Measurements from ENCODE around the gene OLFM3.

OLFM3 gene

DNA sequence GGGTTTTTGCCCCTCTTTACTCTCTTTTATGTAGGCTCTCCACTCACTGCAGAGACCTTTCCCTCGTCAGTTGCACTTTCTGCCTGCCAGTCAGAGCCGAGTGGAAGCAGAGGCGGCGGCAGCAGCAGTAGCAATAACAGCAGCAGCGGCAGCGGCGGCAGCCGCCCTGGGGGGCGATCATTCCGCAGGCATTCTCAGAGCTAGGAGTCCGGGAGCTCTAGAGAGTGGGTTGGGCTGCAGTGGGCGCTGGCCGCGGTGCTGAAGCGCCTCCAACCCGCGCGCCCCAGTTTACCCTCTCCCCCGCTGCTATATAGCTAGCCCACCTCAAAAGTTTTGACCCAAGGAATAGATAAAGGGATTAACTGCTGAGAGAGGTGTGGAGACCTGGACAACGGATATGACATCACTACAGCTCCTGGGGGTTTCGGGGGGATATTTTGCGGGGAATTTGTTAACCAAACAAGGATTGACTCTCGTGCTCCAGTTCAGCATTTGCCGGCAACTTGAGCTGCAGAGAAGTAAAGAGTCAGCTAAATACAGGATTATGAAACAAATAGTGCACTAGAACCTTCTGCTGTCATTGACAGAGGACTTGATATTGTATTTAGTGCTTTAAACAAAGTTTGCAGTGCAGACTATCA, at the start of gene OLFM3:
Gene OLFM3, minus strand, starts transcription at position 102 of the 641 bp plus-strand sequence.
- peak; percentile 9 for DNase-seq (ENCODE audit: low read depth)

DNA sequence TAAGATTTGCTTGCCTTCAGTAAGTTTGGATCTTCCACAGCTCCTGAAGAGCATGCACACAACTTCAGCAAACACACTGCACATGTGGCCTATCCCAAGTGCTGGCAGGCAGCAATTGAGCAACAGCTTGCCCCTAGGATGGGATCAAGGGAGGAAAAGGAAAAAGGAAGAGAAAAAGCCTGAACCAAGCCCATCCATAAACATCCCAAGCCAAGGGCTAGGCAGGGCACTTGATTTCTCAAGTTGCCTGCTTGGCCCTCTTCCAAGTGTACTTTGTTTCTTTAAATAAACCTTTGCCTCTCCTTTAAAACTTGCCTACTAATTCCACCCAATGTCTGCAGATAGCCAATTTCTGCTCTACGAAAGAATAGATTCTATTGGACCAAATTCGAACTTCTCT, 49.0 kb upstream of the OLFM3 start:
- no peak for DNase-seq (ENCODE audit: low read depth)

DNA sequence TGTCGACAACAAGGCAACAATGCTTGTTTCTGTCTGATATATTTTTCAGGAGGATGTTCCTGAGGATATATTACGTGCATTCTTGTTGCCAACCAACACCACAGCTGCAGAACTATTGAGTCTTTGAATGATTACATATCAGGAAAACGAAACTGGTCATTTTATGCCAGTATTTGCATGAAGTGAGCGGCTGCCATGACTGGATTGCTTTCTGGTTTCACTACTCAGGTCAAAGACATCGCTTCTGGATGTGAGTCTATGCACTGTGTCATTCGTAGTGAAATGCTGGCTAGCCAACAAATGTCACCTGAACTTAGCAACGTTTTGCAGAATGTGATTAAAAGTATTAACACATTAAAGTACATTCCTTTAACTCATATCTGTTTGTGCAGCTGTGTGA, 35.8 kb upstream of the OLFM3 start:
- DNase-seq (ENCODE audit: low read depth) = no peak

DNA sequence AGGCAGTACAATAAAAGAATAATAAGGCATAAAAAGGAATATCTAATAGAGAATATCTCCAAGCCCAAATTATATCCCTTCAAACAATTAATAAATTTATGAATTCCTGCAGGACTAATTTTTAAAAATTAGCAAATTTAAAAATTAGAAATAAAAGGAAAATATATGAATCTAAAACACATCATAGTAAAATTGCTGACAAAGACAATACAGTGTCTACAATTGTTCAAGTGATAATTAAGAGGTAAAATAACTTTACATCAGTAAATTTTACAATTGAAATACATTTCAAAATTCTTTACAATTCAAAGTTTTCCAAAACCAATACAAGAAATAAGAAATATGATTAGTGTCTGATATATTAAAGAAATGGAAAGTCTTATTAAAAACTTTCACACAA, 22.8 kb upstream of the OLFM3 start:
- DNase-seq (ENCODE audit: low read depth) = no peak

DNA sequence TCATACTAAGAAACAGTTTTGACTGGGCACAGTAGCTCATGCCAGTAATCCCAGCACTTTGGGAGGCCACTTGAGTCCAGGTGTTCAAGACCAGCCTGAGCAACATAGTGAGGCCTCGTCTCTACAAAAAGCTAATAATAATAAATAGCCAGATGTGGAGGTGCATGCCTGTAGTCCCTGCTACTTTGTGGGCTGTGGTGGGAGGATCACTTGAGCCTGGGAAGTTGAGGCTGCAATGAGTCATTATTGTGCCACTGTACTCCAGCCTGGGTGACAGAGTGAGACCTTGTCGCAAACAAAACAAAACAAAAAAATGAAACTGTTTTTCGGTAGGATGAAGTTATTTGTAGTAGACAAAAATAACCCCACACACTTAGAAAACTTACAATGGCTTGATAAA, 19.0 kb upstream of the OLFM3 start:
- DNase-seq (ENCODE audit: low read depth) = no peak

DNA sequence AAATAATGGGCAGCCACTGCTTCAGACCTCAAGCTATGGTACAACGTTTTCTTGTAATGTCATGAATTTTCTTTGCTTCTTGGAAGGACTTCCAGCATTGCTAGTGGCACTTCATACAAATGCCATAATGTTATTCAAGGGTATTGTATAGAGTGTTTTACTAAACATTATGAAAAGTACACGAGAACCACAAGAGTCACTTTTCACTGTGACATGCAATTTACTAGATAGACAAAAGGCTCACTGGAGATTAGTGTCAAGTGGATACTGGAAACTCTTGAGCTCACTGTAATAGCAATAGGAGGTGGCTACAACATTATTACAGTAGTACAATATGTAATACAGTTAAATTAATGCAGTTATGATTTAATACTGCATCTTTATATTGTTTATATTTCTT, 5.3 kb upstream of the OLFM3 start:
- DNase-seq (ENCODE audit: low read depth) = no peak

DNA sequence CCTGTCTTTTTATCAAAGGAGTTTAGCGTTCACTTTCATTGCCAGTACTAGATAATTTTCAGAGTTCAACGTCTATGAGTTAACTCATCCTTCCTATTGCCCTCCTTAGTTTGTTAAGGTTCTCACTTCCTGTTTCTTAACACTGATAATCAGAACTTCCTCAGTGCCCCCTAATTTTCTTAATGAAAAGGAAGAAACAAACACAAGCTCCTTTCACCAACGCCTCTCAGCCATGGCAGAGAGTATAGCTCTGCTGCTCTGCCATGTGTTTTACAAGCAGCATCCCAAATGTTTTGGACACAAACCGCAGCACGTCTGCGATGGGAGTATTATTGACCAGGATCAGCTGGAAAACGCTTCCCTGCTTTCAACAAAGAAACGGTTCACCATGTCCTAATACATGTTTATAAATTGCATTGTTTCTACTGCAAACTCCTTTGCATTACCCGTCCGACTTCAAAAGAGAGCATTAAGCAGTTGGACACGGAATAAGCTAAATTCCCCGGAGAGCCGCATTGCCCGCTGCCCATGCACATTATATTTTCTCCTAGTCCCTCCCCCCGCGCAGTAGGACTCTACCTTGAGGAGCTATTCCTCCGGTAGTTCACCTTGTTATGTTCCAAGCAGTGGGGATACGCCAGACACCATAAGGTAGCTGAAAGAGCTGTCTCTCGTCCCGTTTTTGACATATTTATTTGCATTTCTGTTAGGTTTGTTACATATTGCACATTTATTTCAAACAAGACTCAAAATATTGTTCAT, 561 bp downstream of the OLFM3 start:
- DNase-seq (ENCODE audit: low read depth) = no peak

DNA sequence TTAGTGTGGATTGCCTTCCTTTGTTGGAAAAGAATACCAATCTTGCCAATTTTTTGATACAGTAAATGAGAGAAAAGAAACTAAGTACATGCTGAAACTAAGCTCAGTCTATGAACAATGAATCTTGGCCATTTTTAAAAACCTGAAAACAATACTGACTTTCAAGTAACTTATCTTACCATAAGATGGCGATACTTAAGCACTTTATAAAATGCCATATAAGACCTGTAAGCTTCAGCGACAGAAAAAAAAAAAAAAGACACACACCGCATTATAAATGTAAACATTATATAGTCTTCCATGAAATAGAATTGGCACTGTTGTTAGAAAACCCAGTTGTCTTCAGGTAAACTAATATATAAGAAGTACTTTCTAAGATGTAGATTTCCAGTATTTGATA, 3.0 kb downstream of the OLFM3 start:
- DNase-seq (ENCODE audit: low read depth) = no peak

DNA sequence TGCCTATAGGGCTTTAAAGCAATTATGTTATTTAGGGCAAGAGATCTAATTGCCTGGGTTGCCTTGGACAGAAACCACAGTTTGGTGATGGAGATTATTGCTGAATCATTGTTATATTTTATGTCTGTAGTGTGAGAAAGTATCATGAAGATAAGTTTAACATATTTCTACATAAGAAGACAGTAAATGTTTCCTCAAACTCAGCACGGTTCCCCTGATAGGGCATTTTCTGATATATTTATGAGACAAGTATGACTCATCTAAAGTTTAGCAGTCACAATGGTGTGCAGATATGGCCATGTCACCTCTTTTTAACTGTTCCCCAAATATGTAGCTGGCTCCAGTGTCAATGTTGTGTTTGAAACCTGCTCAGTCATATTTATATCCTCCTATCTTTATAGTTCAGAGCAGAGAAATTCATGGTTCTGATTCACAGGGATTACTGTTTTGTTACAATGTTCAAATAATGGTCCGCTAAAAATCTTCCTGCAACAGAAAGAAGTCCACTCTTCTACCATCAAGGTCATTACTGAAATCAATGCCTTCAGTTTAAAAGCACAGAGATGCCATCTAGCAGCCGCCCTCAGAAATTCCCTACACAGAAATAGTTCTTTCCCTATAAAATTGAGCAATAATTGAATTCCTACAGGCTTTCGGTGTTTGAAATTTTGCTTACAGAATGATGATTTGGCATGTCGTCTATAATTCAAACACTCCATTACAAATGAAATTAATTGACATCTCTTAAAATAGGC, 3.7 kb downstream of the OLFM3 start:
- no peak for DNase-seq (ENCODE audit: low read depth)

DNA sequence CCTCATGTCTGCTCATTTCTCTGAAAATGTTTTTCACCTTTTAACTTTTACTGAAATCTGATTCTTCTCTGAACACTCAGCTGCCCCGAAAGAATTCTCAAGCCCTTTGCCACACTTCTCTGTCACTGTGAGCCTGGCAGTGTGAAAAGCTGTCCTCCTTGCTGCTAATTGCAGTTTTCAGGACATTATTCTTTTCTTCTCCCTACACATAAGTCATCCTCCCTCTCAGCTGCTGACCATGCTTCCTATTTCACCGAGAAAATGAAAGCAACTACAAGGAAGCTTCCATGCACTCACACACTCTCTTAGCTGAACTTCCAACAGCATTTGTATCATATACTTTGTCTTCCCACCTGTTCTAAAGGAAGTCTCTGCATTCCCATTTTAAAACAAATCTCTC, 15.8 kb downstream of the OLFM3 start:
- no peak for DNase-seq (ENCODE audit: low read depth)

DNA sequence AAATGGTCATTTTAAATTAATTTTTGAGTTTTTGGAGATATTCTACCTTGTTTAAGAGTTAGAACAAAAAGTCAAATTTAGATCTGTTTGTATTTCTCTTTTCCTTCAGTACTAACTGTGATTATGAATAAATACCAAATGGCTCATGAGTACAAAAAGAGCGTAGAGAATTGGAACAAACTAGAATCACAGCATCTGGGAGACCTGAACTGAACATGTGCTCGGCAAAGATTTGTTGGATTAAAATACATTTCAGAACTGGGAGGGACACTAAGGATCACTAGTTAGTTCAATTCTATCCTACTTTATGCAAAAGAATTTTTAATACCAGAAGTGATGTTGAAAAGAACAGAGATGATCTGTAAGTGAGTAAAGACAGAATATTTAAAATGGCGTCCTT, 19.5 kb downstream of the OLFM3 start:
- DNase-seq (ENCODE audit: low read depth) = no peak

DNA sequence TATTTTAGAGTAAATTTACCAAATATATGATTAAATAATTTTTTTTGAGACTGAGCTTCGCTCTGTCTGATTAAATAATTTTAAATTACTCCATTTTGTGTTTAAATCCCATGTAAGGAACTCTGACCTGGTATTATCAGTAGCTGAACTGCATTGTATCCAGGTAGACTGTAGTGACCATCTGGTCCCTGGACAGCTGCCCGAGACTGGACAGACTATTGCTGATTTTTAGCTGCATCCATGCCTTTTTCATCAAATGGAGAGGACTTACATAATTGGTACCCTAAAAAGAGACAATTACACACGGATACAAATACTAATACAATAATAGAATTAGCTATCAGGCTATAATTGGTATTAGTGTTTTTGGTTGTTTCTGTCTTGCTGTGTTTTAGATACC, 20.6 kb downstream of the OLFM3 start:
- DNase-seq (ENCODE audit: low read depth) = no peak

DNA sequence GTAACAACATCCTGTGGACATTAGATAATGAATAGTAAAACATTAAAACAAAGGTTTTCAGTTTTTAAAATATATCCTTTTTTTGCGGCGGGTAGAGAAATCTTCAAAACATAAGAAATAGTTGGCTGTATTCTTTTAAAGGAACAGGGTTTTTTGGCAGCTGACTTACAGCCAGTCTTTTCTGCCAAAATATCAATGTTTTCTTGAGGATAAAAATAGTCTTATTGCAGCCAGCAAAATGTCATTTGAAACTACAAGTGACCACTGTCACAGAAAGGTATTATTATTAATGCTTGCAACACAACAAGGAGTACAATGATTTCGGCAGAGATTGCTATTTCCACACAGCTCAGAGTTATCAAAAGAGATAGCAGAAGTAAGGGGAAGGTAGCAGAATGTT, 21.4 kb downstream of the OLFM3 start:
- DNase-seq (ENCODE audit: low read depth) = no peak

DNA sequence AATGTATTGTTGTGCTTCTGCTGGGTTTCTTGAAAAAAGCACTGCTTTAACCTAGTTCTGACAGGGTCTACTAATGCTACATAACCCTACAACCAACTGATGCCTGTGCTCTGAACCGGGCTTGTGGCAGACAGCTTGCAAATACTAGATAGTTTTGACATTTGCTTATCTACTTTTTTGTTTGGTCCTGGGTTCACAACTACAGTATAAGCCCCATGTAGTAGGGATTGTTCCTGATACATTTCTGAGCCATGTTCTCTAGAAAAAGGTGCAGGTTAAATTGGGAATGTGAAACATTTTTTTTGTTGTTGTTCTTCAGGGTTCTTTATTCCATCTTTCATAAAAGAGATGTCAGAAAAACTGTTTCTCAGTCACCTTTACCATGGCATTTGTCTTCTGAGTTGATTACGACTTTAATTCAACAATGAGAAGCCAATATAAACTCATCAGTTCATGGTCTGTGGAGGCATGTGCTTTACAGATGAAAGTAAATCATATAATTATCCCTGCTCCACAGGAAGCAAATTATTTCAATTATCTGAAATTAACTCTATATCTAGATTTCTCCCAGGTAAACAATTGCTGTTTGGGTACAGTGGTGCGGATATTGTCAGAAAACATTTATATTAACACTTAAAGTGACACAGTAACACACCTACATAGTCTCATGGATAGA, 22.0 kb downstream of the OLFM3 start:
- DNase-seq (ENCODE audit: low read depth) = no peak

DNA sequence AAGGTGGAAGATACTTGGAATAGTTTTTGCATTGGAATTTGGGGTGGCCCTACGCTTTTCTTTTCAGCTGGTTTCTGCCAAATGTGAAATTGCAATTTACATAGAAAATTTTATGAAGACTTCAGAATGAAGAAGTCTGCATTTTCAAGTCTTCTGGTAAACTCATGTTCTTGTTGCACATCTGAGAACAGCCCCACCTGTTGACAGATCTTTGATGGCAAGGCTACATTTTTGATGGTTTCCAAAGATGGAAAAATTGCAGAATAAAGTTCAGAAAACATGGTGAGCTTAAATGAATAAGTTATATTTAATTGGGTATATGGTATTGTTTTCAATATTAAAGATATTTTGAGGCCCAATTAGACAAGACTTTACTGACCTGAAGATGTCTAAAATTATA, 25.4 kb downstream of the OLFM3 start:
- DNase-seq (ENCODE audit: low read depth) = peak; percentile 14

DNA sequence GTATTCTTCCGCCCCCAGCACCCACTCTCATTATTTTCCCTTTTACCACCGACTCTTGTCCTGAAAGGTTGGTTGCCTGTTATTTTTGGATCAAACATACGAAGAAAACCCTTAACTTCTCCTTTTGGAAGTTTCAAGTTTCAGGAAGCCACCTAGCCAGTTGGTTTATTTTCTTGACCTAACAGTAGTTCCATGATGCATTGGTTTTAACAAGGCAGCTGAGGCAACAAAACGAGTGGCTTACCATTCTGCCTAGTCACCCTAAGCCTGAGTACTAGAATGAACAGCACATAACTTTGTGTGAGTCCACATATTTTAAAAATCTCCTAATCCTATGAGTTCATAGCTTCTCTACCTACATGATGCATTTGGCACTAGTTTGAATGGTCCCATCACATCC, 28.9 kb downstream of the OLFM3 start:
- no peak for DNase-seq (ENCODE audit: low read depth)

DNA sequence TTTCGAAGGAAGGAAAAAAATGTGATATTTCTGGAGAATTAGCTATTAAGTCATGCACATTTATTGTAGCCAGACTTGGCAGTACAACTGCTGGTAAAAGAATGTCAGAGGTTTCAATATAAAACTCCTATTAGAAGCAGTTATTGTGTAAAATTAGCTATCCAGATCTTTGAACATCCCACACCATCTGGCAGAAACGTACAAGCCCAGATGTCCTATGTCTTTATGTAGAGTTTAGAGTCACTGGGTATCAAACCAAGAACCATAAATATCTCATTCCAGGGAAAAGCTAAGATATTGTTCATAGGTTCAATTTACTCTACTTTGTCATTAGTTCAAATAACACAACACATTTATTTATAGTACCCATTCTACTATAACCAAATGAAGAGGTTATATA, 31.4 kb downstream of the OLFM3 start:
- DNase-seq (ENCODE audit: low read depth) = no peak

DNA sequence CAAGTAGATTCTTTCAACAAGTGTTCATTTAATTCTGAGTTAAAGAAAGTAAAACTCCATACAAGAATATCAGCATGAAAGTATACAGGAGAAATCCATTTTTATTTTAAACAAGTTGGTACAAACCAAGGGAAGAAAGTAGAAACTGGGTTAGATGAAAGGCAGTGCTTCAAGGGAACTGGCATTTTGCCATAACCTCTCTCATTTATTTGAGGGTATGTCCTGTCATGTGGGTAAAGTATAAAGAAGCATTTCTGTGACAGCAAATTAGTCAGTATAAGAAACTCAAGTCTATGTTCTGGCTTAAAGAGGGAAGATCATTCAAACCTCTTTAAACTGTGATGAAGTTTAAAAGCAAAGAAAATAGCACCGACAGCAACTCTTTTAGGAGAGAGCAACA, 32.0 kb downstream of the OLFM3 start:
- no peak for DNase-seq (ENCODE audit: low read depth)

DNA sequence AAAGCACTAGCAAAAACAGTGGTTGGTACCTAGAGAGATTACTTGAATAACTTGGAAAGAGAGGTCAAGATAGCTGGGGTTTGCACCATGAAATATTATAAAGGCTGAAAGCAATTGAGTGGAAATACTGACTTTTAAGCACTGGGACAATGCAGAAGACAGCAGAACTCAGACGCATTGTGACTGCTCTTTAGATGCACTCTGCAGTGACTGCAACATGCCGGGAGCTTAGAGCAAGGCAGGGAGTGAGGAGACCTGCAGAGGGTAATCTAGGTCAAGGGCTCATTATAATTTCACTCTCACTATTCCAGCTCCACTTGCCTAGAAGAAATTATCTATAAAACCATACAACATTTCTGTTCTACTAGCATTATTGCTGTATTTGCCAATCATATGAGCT, 36.6 kb downstream of the OLFM3 start:
- no peak for DNase-seq (ENCODE audit: low read depth)

DNA sequence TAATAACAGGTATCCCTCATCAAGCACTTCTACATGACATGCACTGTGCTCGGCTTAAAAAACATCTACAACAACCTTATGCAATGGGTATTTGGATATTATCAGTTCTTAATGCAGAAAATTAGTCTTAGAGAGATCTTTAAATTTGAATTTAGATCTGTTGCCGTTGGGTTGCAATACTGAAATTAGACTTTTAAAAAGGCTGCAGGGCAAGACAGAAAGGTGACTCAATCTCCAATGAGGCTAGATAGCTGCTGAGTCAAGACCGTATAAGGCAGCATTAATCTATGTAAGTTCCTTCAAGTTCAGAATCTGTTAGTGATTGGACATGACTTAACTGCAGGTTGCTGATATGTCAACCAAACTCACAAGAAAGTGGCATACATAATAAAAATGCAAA, 37.3 kb downstream of the OLFM3 start:
- no peak for DNase-seq (ENCODE audit: low read depth)

DNA sequence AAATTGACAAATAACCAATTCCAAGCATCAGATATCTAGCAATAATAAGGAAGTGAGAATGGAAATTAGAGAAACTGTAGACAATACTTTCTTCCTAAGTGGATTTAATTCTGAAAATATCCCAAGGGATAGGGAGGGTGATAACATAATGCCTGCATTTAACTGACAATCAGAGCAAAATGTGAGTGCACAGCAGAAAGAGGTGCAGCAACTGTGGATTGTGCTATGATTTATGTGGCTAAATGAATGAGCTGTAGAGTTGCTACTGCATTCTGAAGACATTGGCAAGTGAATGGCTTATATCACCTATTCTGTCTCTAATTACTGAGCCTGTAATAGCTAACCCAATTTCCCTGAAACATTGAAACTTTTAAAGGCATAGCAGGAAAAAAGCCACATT, 39.0 kb downstream of the OLFM3 start:
- DNase-seq (ENCODE audit: low read depth) = no peak

DNA sequence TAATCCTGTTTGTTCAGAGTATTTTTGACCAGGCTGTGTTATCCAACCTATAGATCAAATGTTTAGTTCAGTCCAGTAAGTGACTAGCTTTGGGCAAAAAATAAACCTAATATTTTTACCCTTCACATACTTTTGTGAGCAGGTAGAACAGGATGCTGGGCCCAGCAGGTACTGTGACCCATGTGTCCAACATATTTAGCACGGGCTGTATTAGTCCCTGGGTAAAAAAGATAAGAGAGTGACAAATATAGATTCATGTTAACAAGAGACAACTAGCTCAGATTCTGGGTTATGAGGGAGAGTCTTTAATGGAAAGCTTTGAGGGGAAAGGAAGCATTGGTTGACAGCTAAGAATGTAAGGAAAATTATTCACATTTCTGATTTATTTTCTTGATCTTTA, 43.1 kb downstream of the OLFM3 start:
- DNase-seq (ENCODE audit: low read depth) = no peak

DNA sequence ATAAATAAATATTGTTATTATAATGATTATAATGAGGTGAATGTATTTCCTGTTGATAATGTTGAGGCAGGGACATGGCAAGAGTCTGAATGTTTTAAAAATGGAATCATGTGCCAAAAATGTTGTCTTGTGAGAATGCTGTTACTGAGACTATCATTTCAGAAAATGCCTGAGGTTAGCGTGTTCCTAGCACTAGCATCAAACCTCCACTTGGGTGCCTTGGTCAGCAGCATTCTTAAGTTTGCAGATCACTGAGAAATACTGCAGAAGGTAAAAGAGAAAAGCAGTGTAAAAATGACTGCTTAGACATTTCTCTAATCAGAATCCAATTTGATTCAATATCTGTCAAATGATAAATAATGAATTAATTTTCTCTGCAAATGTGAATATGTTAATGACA, 50.8 kb downstream of the OLFM3 start:
- no peak for DNase-seq (ENCODE audit: low read depth)
